GM23338 (cell line): ENCODE results near the gene NTRK3. TPM values are rescaled to one million over a fixed set of nuclear protein-coding genes. Genes with fewer than 3 reads are reported as not detected.

Experiments
- ATAC-seq: fragments of 200-7000 bp; cut with Tn5 transposase; 3 replicates; pipeline ENCODE4 v1.9.1; 2020
- DNase-seq: peaks from one replicate; pipeline ENCODE4 v3.0.0-alpha.2; 2015; ENCODE audit warnings: low spot score
- H2AFZ ChIP-seq: fragments of 200-600 bp; sonication (generic); 2 replicates; pipeline ENCODE4 v1.8.0; 2016; ENCODE audit warnings: antibody characterized with exemption, mild to moderate bottlenecking, moderate library complexity
- H3F3A ChIP-seq: fragments of 200-600 bp; sonication (generic); replicated peaks from 2 replicates; pipeline ENCODE4 v1.8.0; 2017; ENCODE audit warnings: antibody characterized with exemption, mixed run types, low read depth
- H3K27ac ChIP-seq: fragments of 200-600 bp; sonication (generic); 2 replicates; pipeline ENCODE4 v1.6.1; 2016; ENCODE audit warnings: low read depth
- H3K27me3 ChIP-seq: fragments of 200-600 bp; sonication (generic); 2 replicates; pipeline ENCODE4 v1.8.0; 2016; ENCODE audit warnings: mild to moderate bottlenecking, mixed run types, moderate library complexity; ENCODE audit not compliant: insufficient read depth
- H3K36me3 ChIP-seq: fragments of 200-600 bp; sonication (generic); 2 replicates; pipeline ENCODE4 v1.8.0; 2016; ENCODE audit warnings: mild to moderate bottlenecking; ENCODE audit not compliant: insufficient read depth
- H3K4me1 ChIP-seq: fragments of 200-600 bp; sonication (generic); 2 replicates; pipeline ENCODE4 v1.8.0; 2016; ENCODE audit warnings: mild to moderate bottlenecking, moderate library complexity; ENCODE audit not compliant: insufficient read depth
- H3K4me2 ChIP-seq: fragments of 200-600 bp; sonication (generic); 2 replicates; pipeline ENCODE4 v1.7.1; 2017; ENCODE audit warnings: mixed run types
- H3K4me3 ChIP-seq: fragments of 200-600 bp; sonication (generic); 2 replicates; pipeline ENCODE4 v1.6.1; 2016; ENCODE audit warnings: mixed run types
- H3K79me2 ChIP-seq: fragments of 200-600 bp; sonication (generic); replicated peaks from 2 replicates; pipeline ENCODE4 v1.8.0; 2017; ENCODE audit warnings: mild to moderate bottlenecking; ENCODE audit not compliant: insufficient read depth
- H3K9me2 ChIP-seq: fragments of 200-600 bp; sonication (generic); 2 replicates; pipeline ENCODE4 v1.8.0; 2017; ENCODE audit not compliant: insufficient read depth
- H4K20me1 ChIP-seq: fragments of 200-600 bp; sonication (generic); replicated peaks from 2 replicates; pipeline ENCODE4 v1.8.0; 2017; ENCODE audit warnings: mild to moderate bottlenecking; ENCODE audit not compliant: insufficient read depth
- H3K27ac Mint-ChIP-seq: 2 replicates; pipeline ENCODE4 v1.8.0; 2020; ENCODE audit warnings: inconsistent platforms, mild to moderate bottlenecking, moderate library complexity, mixed read lengths
- H3K27me3 Mint-ChIP-seq: 3 replicates; pipeline ENCODE4 v1.8.0; 2022; ENCODE audit warnings: low read depth, mild to moderate bottlenecking, moderate library complexity, mixed read lengths, inconsistent platforms; ENCODE audit not compliant: insufficient read depth, poor library complexity
- H3K36me3 Mint-ChIP-seq: 3 replicates; pipeline ENCODE4 v1.8.0; 2021; ENCODE audit warnings: low read depth, mild to moderate bottlenecking, inconsistent platforms, moderate library complexity, mixed read lengths
- H3K4me1 Mint-ChIP-seq: 3 replicates; pipeline ENCODE4 v1.8.0; 2020; ENCODE audit warnings: mild to moderate bottlenecking, inconsistent platforms, mixed read lengths
- H3K4me3 Mint-ChIP-seq: 3 replicates; pipeline ENCODE4 v1.8.0; 2021; ENCODE audit warnings: moderate library complexity, mild to moderate bottlenecking, inconsistent platforms, mixed read lengths
- H3K9me3 Mint-ChIP-seq: 3 replicates; pipeline ENCODE4 v1.8.0; 2020; ENCODE audit warnings: moderate library complexity, mild to moderate bottlenecking, inconsistent platforms, mixed read lengths
- CREB1 ChIP-seq: fragments of 250-450 bp; sonication (Bioruptor Pico); IDR thresholded peaks from 2 replicates; pipeline ENCODE4 v1.5.0; 2020; ENCODE audit warnings: low read depth, mild to moderate bottlenecking, moderate library complexity
- EZH2 ChIP-seq: fragments of 200-600 bp; sonication (generic); IDR thresholded peaks from one replicate; pipeline ENCODE4 v1.8.0; 2017; ENCODE audit warnings: antibody characterized with exemption, mild to moderate bottlenecking, low read depth; ENCODE audit not compliant: unreplicated experiment
- EZH2phosphoT487 ChIP-seq: fragments of 200-600 bp; sonication (generic); IDR thresholded peaks from one replicate; pipeline ENCODE4 v1.8.1; 2018; ENCODE audit warnings: antibody characterized with exemption; ENCODE audit not compliant: unreplicated experiment
- NANOG ChIP-seq: IDR thresholded peaks from 2 replicates; pipeline ENCODE4 v1.6.1; 2016; ENCODE audit warnings: antibody characterized with exemption, borderline replicate concordance
- POLR2AphosphoS5 ChIP-seq: IDR thresholded peaks from 2 replicates; pipeline ENCODE4 v1.6.1; 2016; ENCODE audit warnings: antibody characterized with exemption, low read depth
- ZNF114 ChIP-seq: fragments of 250-450 bp; sonication (Bioruptor Pico); IDR thresholded peaks from 2 replicates; pipeline ENCODE4 v1.5.0; 2020; ENCODE audit warnings: mild to moderate bottlenecking, moderate library complexity
- ZNF331 ChIP-seq: fragments of 250-450 bp; sonication (Bioruptor Pico); IDR thresholded peaks from 2 replicates; pipeline ENCODE4 v1.5.0; 2020; ENCODE audit warnings: low read depth, mild to moderate bottlenecking, moderate library complexity
- polyA plus RNA-seq: library from polyadenylated mRNA; unstranded; fragments of >200 nt; fragmentation: Nextera tagmentation; extraction: Ambion mirVana; gene quantifications from 2 replicates; pipeline ENCODE4 v1.2.1, GENCODE V29; 2016
- total RNA-seq: library from RNA; depleted of rRNA; stranded (reverse); fragments of >200 nt; shearing (Covaris generic); gene quantifications from 2 replicates; pipeline ENCODE4 v1.2.3, GENCODE V29; 2014
- TF ChIP-seq, protein P1 (sequence below): fragments of 250-450 bp; sonication (Bioruptor Pico); IDR thresholded peaks from 2 replicates; pipeline ENCODE4 v1.5.0; 2020; ENCODE audit warnings: mild to moderate bottlenecking, moderate library complexity

NTRK3 gene
- total and polyA plus RNA-seq, 2 experiments from 2014 or later = 3.1 to 5.3 TPM

DNA sequence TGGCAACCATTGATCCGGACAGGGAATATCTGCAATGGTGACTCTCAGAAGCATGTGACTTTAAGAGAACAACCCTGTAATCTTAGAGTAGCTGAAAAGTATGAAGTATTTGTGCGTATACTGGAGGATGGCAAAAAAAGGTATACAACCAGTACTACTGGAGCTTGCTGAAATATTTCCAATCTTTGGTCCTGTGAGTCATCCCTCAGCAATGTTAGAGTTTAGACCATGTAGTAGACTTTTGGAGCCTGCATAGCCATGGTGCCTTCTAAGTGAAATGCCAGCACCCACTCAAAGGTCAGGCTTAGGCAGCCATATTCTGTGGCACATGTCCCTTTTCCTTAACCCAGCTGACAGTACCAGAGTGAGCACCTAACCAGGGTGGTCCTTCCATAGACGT, 429.4 kb downstream of the NTRK3 start (continued):
- TF ChIP-seq, protein P1, sequence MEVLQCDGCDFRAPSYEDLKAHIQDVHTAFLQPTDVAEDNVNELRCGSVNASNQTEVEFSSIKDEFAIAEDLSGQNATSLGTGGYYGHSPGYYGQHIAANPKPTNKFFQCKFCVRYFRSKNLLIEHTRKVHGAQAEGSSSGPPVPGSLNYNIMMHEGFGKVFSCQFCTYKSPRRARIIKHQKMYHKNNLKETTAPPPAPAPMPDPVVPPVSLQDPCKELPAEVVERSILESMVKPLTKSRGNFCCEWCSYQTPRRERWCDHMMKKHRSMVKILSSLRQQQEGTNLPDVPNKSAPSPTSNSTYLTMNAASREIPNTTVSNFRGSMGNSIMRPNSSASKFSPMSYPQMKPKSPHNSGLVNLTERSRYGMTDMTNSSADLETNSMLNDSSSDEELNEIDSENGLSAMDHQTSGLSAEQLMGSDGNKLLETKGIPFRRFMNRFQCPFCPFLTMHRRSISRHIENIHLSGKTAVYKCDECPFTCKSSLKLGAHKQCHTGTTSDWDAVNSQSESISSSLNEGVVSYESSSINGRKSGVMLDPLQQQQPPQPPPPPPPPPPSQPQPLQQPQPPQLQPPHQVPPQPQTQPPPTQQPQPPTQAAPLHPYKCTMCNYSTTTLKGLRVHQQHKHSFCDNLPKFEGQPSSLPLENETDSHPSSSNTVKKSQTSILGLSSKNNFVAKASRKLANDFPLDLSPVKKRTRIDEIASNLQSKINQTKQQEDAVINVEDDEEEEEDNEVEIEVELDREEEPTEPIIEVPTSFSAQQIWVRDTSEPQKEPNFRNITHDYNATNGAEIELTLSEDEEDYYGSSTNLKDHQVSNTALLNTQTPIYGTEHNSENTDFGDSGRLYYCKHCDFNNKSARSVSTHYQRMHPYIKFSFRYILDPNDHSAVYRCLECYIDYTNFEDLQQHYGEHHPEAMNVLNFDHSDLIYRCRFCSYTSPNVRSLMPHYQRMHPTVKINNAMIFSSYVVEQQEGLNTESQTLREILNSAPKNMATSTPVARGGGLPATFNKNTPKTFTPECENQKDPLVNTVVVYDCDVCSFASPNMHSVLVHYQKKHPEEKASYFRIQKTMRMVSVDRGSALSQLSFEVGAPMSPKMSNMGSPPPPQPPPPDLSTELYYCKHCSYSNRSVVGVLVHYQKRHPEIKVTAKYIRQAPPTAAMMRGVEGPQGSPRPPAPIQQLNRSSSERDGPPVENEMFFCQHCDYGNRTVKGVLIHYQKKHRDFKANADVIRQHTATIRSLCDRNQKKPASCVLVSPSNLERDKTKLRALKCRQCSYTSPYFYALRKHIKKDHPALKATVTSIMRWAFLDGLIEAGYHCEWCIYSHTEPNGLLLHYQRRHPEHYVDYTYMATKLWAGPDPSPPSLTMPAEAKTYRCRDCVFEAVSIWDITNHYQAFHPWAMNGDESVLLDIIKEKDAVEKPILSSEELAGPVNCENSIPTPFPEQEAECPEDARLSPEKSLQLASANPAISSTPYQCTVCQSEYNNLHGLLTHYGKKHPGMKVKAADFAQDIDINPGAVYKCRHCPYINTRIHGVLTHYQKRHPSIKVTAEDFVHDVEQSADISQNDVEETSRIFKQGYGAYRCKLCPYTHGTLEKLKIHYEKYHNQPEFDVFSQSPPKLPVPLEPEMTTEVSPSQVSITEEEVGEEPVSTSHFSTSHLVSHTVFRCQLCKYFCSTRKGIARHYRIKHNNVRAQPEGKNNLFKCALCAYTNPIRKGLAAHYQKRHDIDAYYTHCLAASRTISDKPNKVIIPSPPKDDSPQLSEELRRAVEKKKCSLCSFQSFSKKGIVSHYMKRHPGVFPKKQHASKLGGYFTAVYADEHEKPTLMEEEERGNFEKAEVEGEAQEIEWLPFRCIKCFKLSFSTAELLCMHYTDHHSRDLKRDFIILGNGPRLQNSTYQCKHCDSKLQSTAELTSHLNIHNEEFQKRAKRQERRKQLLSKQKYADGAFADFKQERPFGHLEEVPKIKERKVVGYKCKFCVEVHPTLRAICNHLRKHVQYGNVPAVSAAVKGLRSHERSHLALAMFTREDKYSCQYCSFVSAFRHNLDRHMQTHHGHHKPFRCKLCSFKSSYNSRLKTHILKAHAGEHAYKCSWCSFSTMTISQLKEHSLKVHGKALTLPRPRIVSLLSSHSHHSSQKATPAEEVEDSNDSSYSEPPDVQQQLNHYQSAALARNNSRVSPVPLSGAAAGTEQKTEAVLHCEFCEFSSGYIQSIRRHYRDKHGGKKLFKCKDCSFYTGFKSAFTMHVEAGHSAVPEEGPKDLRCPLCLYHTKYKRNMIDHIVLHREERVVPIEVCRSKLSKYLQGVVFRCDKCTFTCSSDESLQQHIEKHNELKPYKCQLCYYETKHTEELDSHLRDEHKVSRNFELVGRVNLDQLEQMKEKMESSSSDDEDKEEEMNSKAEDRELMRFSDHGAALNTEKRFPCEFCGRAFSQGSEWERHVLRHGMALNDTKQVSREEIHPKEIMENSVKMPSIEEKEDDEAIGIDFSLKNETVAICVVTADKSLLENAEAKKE (CRISPR knock-in tag) = no peak
- TF ChIP-seq EZH2 (no peak), ZNF331 (no peak), POLR2AphosphoS5 (no peak)

DNA sequence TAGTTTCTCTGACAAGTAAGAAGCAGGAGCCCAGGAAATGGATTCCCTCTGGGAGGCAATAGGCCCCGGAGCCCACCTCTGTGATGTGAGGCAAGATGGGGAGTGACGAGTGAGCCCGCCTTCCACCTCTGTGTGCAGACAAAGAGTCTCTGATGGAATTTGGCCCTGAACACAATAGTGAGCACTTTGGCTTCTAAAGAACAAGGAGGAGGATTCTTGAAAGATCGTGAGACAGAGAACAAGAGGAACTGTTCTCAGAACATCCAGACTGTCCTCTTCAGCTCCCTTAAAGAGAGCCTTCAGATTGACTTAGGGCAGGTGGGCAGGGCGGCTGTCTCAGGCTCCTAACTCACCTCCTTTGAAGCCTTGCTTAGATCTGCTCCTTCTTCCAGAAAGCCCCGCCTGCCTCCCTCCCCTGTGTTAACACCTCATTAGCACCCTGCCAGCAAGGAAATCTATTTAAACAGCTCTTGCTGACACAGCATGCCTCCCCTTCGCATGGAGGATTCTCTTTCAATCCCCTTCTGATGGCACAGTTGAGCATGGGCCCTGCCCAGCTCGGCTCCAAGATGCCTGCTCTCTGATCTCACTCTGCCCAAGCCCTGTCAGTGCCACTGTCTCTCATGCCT, 430.3 kb downstream of the NTRK3 start:
- Histone ChIP-seq H3K79me2 (no peaks in the 10 kb centered on the region), H3F3A (no peaks in the 10 kb centered on the region), H4K20me1 (no peaks in the 10 kb centered on the region), H3K4me3 (no peak overlapping the region), H3K27ac (no peak overlapping the region), H3K36me3 (no peaks in the 10 kb centered on the region), H3K9me2 (peaks cover 6% of the 10 kb centered on the region; the same call in 1 of the 2 replicates), H3K4me1 (0 out of 2 replicates have a peak, but pooled peaks cover 3% of the 10 kb centered on the region), H3K27me3 (no peaks in the 10 kb centered on the region), H2AFZ (no peak overlapping the region), H3K4me2 (no peak overlapping the region)
- no peak for TF ChIP-seq EZH2
- TF ChIP-seq ZNF114 (CRISPR knock-in tag) = no peak
- TF ChIP-seq, protein P1 (CRISPR knock-in tag) = no peak
- TF ChIP-seq CREB1 (CRISPR knock-in tag) = no peak
- TF ChIP-seq NANOG = no peak
- no peak for TF ChIP-seq EZH2phosphoT487
- peaks cover 21% of the 10 kb centered on the region for H3K27me3 Mint-ChIP-seq
- peaks cover 5% of the 10 kb centered on the region for H3K9me3 Mint-ChIP-seq
- H3K36me3 Mint-ChIP-seq = peaks cover 3% of the 10 kb centered on the region; the same call in 2 of the 3 replicates
- H3K4me1 Mint-ChIP-seq = peaks cover 8% of the 10 kb centered on the region; the same call in 2 of the 3 replicates
- DNase-seq = peak; percentile 42
- H3K27ac Mint-ChIP-seq = no peak overlapping the region
- peak; percentile 91 for ATAC-seq
- no peak overlapping the region for H3K4me3 Mint-ChIP-seq
